ENCODE data around the gene LRRC10B.
"Not testable (repeated sequence)": the region's sequence is repeated elsewhere in the genome, so short reads cannot be mapped to it uniquely, and the experiment has no call there.

LRRC10B gene

GRCh38 chr11:61507962-61508861 is at the start of gene LRRC10B:
Gene LRRC10B (plus strand): TSS chr11:61508749. CDS start chr11:61508999, 250 bp downstream.
- peak; percentile 36 for DNase-seq

- DNase-seq, result no peak
These were observed 48.1 kb upstream of the LRRC10B start for GRCh38 chr11:61460474-61460881.

- no peak for DNase-seq
These were observed 47.6 kb upstream of the LRRC10B start for GRCh38 chr11:61460986-61461385.

- DNase-seq, result not testable (repeated sequence)
These were observed 40.9 kb upstream of the LRRC10B start for GRCh38 chr11:61467602-61468001.

GRCh38 chr11:61468002-61468401 is 40.5 kb upstream of the LRRC10B start:
- DNase-seq, result no peak

GRCh38 chr11:61472282-61472681 is 36.3 kb upstream of the LRRC10B start:
- no peak for DNase-seq

- no peak for DNase-seq
These were observed 35.7 kb upstream of the LRRC10B start for GRCh38 chr11:61472868-61473267.

- DNase-seq, result no peak
These were observed 35.1 kb upstream of the LRRC10B start for GRCh38 chr11:61473370-61474012.

- no peak for DNase-seq
These were observed 34.4 kb upstream of the LRRC10B start for GRCh38 chr11:61474013-61474643.

GRCh38 chr11:61475433-61475832 is 33.1 kb upstream of the LRRC10B start:
- DNase-seq, result no peak

GRCh38 chr11:61476371-61476770 is 32.2 kb upstream of the LRRC10B start:
- no peak for DNase-seq

- no peak for DNase-seq
These were observed 31.4 kb upstream of the LRRC10B start for GRCh38 chr11:61477126-61477525.

GRCh38 chr11:61477727-61478148 is 30.8 kb upstream of the LRRC10B start:
- DNase-seq, result no peak

GRCh38 chr11:61479360-61480058 is 29.0 kb upstream of the LRRC10B start:
- not testable (repeated sequence) for DNase-seq

- no peak for DNase-seq
These were observed 28.1 kb upstream of the LRRC10B start for GRCh38 chr11:61480261-61480993.

GRCh38 chr11:61480994-61481335 is 27.6 kb upstream of the LRRC10B start:
- DNase-seq, result no peak

GRCh38 chr11:61481806-61482205 is 26.7 kb upstream of the LRRC10B start:
- no peak for DNase-seq

- no peak for DNase-seq
These were observed 26.0 kb upstream of the LRRC10B start for GRCh38 chr11:61482513-61482912.

- DNase-seq, result no peak
These were observed 24.0 kb upstream of the LRRC10B start for GRCh38 chr11:61484541-61484940.

GRCh38 chr11:61485080-61485479 is 23.5 kb upstream of the LRRC10B start:
- no peak for DNase-seq

- DNase-seq, result no peak
These were observed 22.4 kb upstream of the LRRC10B start for GRCh38 chr11:61486011-61486620.

- no peak for DNase-seq
These were observed 21.8 kb upstream of the LRRC10B start for GRCh38 chr11:61486779-61487178.

Data from NCI-H2029 treated with DMSO at 0.1 percent for 48 hours (cell line).